Measurements from ENCODE around the gene BPIFB3. TPM values are rescaled to one million over a fixed set of nuclear protein-coding genes. Genes with fewer than 3 reads are reported as not detected.

The BPIFB3 gene
- total and polyA plus RNA-seq, 2 of the 13 experiments (the other 11 are each of a cell fraction or from before 2014, with no cell fraction given): 0.09 TPM; not detected in 1

GRCh38 chr20:33027769-33028751, 25.6 kb upstream of the BPIFB3 start (continued):
- TF ChIP-seq JUN (CRISPR knock-in tag; IDR thresholded peaks at IDR 0.05) (no peak), YY1 (IDR thresholded peaks at IDR 0.05; ENCODE audit: insufficient read depth, insufficient replicate concordance, low read depth, low read length) (no peak), CAMTA2 (CRISPR knock-in tag; IDR thresholded peaks at IDR 0.05; ENCODE audit: borderline replicate concordance) (no peak), ZSCAN22 (CRISPR knock-in tag; IDR thresholded peaks at IDR 0.05) (no peak), MXD3 (CRISPR knock-in tag; IDR thresholded peaks at IDR 0.05) (no peak), ZNF530 (CRISPR knock-in tag; IDR thresholded peaks at IDR 0.05; ENCODE audit: low read depth) (no peak), ZNF383 (CRISPR knock-in tag; IDR thresholded peaks at IDR 0.05; ENCODE audit: borderline replicate concordance) (no peak), PPARG (CRISPR knock-in tag; conservative IDR thresholded peaks at IDR 0.05) (no peak), RXRB (CRISPR knock-in tag; IDR thresholded peaks at IDR 0.05; ENCODE audit: borderline replicate concordance) (no peak), ZNF800 (CRISPR knock-in tag; IDR thresholded peaks at IDR 0.05) (no peak), XBP1 (CRISPR knock-in tag; IDR thresholded peaks at IDR 0.05) (no peak), GTF3A (CRISPR knock-in tag; conservative IDR thresholded peaks at IDR 0.05) (no peak), ZNF20 (CRISPR knock-in tag; IDR thresholded peaks at IDR 0.05) (no peak), MED1 (CRISPR knock-in tag; IDR thresholded peaks at IDR 0.05) (peak; percentile 55; the same call in 1 of the 2 replicates), GFI1 (CRISPR knock-in tag; IDR thresholded peaks at IDR 0.05; ENCODE audit: borderline replicate concordance) (no peak), ZFP37 (CRISPR knock-in tag; IDR thresholded peaks at IDR 0.05; ENCODE audit: borderline replicate concordance) (no peak), ZSCAN9 (CRISPR knock-in tag; IDR thresholded peaks at IDR 0.05; ENCODE audit: borderline replicate concordance) (no peak), RBM22 (optimal IDR thresholded peaks at IDR 0.05; ENCODE audit: low read length) (peak; percentile 36), POLR2A (IDR thresholded peaks at IDR 0.05; ENCODE audit: insufficient read depth in 1 of 2, low read depth in 2 of 2, low read length in 2 of 2) (peak; percentile 42 to 44), ZNF768 (CRISPR knock-in tag; IDR thresholded peaks at IDR 0.05) (peak; percentile 95), ZSCAN30 (CRISPR knock-in tag; IDR thresholded peaks at IDR 0.05) (no peak), ZNF124 (CRISPR knock-in tag; IDR thresholded peaks at IDR 0.05) (no peak), ZNF235 (CRISPR knock-in tag; IDR thresholded peaks at IDR 0.05; ENCODE audit: borderline replicate concordance) (no peak), ATF7-NPFF (CRISPR knock-in tag; IDR thresholded peaks at IDR 0.05; ENCODE audit: low read depth) (no peak), ZNF672 (CRISPR knock-in tag; IDR thresholded peaks at IDR 0.05) (no peak), HMG20B (CRISPR knock-in tag; conservative IDR thresholded peaks at IDR 0.05) (no peak), ZNF329 (CRISPR knock-in tag; IDR thresholded peaks at IDR 0.05; ENCODE audit: low read depth) (no peak)
- TF ChIP-seq, protein P1, sequence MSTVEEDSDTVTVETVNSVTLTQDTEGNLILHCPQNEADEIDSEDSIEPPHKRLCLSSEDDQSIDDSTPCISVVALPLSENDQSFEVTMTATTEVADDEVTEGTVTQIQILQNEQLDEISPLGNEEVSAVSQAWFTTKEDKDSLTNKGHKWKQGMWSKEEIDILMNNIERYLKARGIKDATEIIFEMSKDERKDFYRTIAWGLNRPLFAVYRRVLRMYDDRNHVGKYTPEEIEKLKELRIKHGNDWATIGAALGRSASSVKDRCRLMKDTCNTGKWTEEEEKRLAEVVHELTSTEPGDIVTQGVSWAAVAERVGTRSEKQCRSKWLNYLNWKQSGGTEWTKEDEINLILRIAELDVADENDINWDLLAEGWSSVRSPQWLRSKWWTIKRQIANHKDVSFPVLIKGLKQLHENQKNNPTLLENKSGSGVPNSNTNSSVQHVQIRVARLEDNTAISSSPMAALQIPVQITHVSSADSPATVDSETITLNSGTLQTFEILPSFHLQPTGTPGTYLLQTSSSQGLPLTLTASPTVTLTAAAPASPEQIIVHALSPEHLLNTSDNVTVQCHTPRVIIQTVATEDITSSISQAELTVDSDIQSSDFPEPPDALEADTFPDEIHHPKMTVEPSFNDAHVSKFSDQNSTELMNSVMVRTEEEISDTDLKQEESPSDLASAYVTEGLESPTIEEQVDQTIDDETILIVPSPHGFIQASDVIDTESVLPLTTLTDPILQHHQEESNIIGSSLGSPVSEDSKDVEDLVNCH (CRISPR knock-in tag; IDR thresholded peaks at IDR 0.05): no peak
